ENCODE measurements around the gene FTO. TPM values are rescaled to one million over a fixed set of nuclear protein-coding genes. Genes with fewer than 3 reads are reported as not detected.

FTO gene
- total RNA-seq, 1 donor from 2014 or later = 75.6 TPM

- H3K27me3 ChIP-seq = no peaks in the 10 kb centered on the region
- intact Hi-C loops (cut with DNase I) = no loop called here
- ATAC-seq (no peak), DNase-seq (no peak)
- H3K9me3 ChIP-seq = no peaks in the 10 kb centered on the region
- H3K4me1 ChIP-seq = peaks cover 19% of the 10 kb centered on the region
- no peak for TF ChIP-seq CTCF (IDR thresholded peaks at IDR 0.05)
- no peak overlapping the region for H3K27ac ChIP-seq
- H3K4me3 ChIP-seq = no peak overlapping the region
- no peaks in the 10 kb centered on the region for H3K36me3 ChIP-seq
These were observed 249.4 kb downstream of the FTO start for GRCh38 chr16:53953336-53953735.

- intact Hi-C loops (cut with DNase I) = no loop called here
- no peak for ATAC-seq
These were observed 251.4 kb downstream of the FTO start for GRCh38 chr16:53955221-53955875.

GRCh38 chr16:53958341-53958880 is 254.5 kb downstream of the FTO start:
- Histone ChIP-seq H3K4me3 (no peak overlapping the region), H3K9me3 (no peaks in the 10 kb centered on the region), H3K36me3 (no peaks in the 10 kb centered on the region), H3K27ac (no peak overlapping the region), H3K27me3 (no peaks in the 10 kb centered on the region), H3K4me1 (no peaks in the 10 kb centered on the region)
- TF ChIP-seq CTCF (IDR thresholded peaks at IDR 0.05) = no peak
- DNase-seq (no peak), ATAC-seq (no peak)
- intact Hi-C loops (cut with DNase I) = no loop called here

More at GRCh38 chr16:53955221-53955875, 251.4 kb downstream of the FTO start:
- Histone ChIP-seq H3K9me3 (no peaks in the 10 kb centered on the region), H3K4me3 (no peak overlapping the region), H3K4me1 (peaks cover 19% of the 10 kb centered on the region), H3K36me3 (no peaks in the 10 kb centered on the region), H3K27ac (no peak overlapping the region), H3K27me3 (no peaks in the 10 kb centered on the region)
- no peak for DNase-seq
- no peak for TF ChIP-seq CTCF (IDR thresholded peaks at IDR 0.05)

GRCh38 chr16:53960050-53960812 is 256.3 kb downstream of the FTO start:
- no peak for ATAC-seq
- DNase-seq = no peak
- Histone ChIP-seq H3K4me3 (no peak overlapping the region), H3K4me1 (no peaks in the 10 kb centered on the region), H3K27me3 (no peaks in the 10 kb centered on the region), H3K36me3 (no peaks in the 10 kb centered on the region), H3K27ac (no peak overlapping the region), H3K9me3 (no peaks in the 10 kb centered on the region)
- TF ChIP-seq CTCF (IDR thresholded peaks at IDR 0.05) = no peak
- intact Hi-C loops (cut with DNase I) = no loop called here

- DNase-seq (no peak), ATAC-seq (no peak)
- Histone ChIP-seq H3K4me3 (no peak overlapping the region), H3K36me3 (no peaks in the 10 kb centered on the region), H3K27ac (no peak overlapping the region), H3K4me1 (no peaks in the 10 kb centered on the region), H3K9me3 (no peaks in the 10 kb centered on the region), H3K27me3 (no peaks in the 10 kb centered on the region)
- TF ChIP-seq CTCF (IDR thresholded peaks at IDR 0.05) = no peak
- intact Hi-C loops (cut with DNase I) = no loop called here
These were observed 257.1 kb downstream of the FTO start for GRCh38 chr16:53960954-53961616.

All from upper lobe of right lung (tissue), 1 donor.